Measurements from ENCODE around the gene TLL1.

TLL1 gene

DNA sequence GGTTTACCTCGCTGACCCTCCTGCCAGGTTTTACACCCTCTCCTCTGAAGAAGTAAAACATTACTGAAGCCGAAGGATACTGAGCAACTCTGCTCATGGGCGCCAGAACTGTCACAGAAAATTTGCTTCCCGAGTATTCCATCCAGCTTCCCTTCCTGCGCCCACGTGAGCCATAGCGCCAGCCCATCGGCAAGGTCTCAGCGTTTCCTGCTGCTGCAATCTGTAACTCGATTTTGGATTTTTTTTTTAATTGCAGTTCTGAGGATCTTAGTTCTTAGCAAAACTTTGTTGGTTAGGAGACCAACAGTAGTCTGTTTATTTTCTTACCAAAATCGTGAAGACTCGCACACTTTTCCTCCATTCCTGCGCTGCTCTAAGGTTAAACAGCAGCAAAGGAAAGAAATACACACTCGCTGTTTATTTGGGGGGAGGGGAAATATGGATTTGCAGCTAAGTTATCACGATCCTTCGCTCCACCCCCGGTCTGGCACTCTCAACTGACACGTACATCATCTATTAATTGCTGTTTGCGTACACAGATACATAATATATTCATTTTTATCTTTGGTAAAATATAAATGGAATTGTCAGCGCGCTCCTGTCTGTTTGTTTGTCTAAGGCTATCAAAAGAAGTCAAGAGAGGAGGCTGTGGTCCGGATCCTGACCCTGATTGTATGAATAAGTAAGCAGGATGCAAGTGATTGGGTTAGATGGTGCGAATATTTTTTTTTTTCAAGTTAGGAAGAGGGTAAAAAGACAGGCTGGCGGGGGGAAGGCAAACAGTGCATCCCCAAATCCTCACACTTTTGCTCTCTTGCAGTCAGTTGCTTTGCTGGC is at the start of gene TLL1:
TSS of gene TLL1 (plus strand) at position 777 of the 837 bp plus-strand sequence. CDS start 668 bp downstream, outside the sequence.
- H3K27me3 ChIP-seq (ENCODE audit: control insufficient read depth, insufficient read depth, low read length), result peaks cover 65% of the 10 kb centered on the region
- peaks cover 16% of the 10 kb centered on the region for H3K4me1 ChIP-seq (ENCODE audit: control insufficient read depth, insufficient read depth, low read length)
- H3K36me3 ChIP-seq (ENCODE audit: control insufficient read depth, insufficient read depth, low read length), result no peaks in the 10 kb centered on the region
- no peaks in the 10 kb centered on the region for H3K9me3 ChIP-seq (ENCODE audit: control insufficient read depth, insufficient read depth, low read length)
- H3K27ac ChIP-seq (ENCODE audit: low read depth, low read length), result no peak within 1 kb of the TSS
- H3K9ac ChIP-seq (ENCODE audit: low read depth, low read length), result peak within 1 kb of the TSS; percentile 47; the same call in 1 of the 2 replicates
- peak within 1 kb of the TSS; percentile 75 for H3K4me3 ChIP-seq (ENCODE audit: low read depth, low read length)

GRCh38 chr4:165826166-165826565 is 46.9 kb upstream of the TLL1 start:
- Histone ChIP-seq H3K27ac (ENCODE audit: low read depth, low read length) (no peak overlapping the region), H3K4me1 (ENCODE audit: control insufficient read depth, insufficient read depth, low read length) (no peaks in the 10 kb centered on the region), H3K9ac (ENCODE audit: low read depth, low read length) (no peak overlapping the region), H3K4me3 (ENCODE audit: low read depth, low read length) (no peak overlapping the region), H3K9me3 (ENCODE audit: control insufficient read depth, insufficient read depth, low read length) (no peaks in the 10 kb centered on the region), H3K36me3 (ENCODE audit: control insufficient read depth, insufficient read depth, low read length) (no peaks in the 10 kb centered on the region), H3K27me3 (ENCODE audit: control insufficient read depth, insufficient read depth, low read length) (no peaks in the 10 kb centered on the region)

GRCh38 chr4:165827018-165827417 is 46.0 kb upstream of the TLL1 start:
- Histone ChIP-seq H3K4me1 (ENCODE audit: control insufficient read depth, insufficient read depth, low read length) (no peaks in the 10 kb centered on the region), H3K36me3 (ENCODE audit: control insufficient read depth, insufficient read depth, low read length) (no peaks in the 10 kb centered on the region), H3K9ac (ENCODE audit: low read depth, low read length) (no peak overlapping the region), H3K4me3 (ENCODE audit: low read depth, low read length) (no peak overlapping the region), H3K9me3 (ENCODE audit: control insufficient read depth, insufficient read depth, low read length) (no peaks in the 10 kb centered on the region), H3K27me3 (ENCODE audit: control insufficient read depth, insufficient read depth, low read length) (no peaks in the 10 kb centered on the region), H3K27ac (ENCODE audit: low read depth, low read length) (no peak overlapping the region)

- H3K9ac ChIP-seq (ENCODE audit: low read depth, low read length), result no peak overlapping the region
- H3K27ac ChIP-seq (ENCODE audit: low read depth, low read length), result no peak overlapping the region
- no peak overlapping the region for H3K4me3 ChIP-seq (ENCODE audit: low read depth, low read length)
- H3K36me3 ChIP-seq (ENCODE audit: control insufficient read depth, insufficient read depth, low read length), result no peaks in the 10 kb centered on the region
- no peaks in the 10 kb centered on the region for H3K27me3 ChIP-seq (ENCODE audit: control insufficient read depth, insufficient read depth, low read length)
- no peaks in the 10 kb centered on the region for H3K9me3 ChIP-seq (ENCODE audit: control insufficient read depth, insufficient read depth, low read length)
- no peaks in the 10 kb centered on the region for H3K4me1 ChIP-seq (ENCODE audit: control insufficient read depth, insufficient read depth, low read length)
Measured at GRCh38 chr4:165828928-165829327, 44.1 kb upstream of the TLL1 start.

GRCh38 chr4:165834116-165834515 is 38.9 kb upstream of the TLL1 start:
- H3K27me3 ChIP-seq (ENCODE audit: control insufficient read depth, insufficient read depth, low read length), result no peaks in the 10 kb centered on the region
- H3K27ac ChIP-seq (ENCODE audit: low read depth, low read length), result no peak overlapping the region
- no peak overlapping the region for H3K4me3 ChIP-seq (ENCODE audit: low read depth, low read length)
- no peaks in the 10 kb centered on the region for H3K36me3 ChIP-seq (ENCODE audit: control insufficient read depth, insufficient read depth, low read length)
- no peaks in the 10 kb centered on the region for H3K4me1 ChIP-seq (ENCODE audit: control insufficient read depth, insufficient read depth, low read length)
- no peak overlapping the region for H3K9ac ChIP-seq (ENCODE audit: low read depth, low read length)
- H3K9me3 ChIP-seq (ENCODE audit: control insufficient read depth, insufficient read depth, low read length), result no peaks in the 10 kb centered on the region

DNA sequence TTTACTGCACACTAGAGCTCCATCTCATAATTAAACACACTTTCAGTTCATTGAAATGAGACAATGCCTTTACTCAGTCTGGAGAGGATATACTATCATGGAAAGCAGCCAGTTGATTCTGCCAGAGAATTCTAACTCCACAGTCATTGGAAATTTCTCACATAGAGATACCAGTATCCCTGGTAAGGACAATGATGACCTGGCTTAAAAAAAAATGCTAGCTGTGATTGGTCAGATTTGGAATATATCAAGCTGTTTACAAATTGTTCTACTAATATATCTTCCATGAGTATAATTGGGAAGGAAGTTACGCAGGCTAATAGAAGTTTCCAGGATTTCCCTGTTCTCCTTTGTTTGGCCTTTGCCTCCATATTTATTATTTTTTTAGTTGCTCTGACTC is 34.5 kb upstream of the TLL1 start:
- Histone ChIP-seq H3K9ac (ENCODE audit: low read depth, low read length) (no peak overlapping the region), H3K9me3 (ENCODE audit: control insufficient read depth, insufficient read depth, low read length) (no peaks in the 10 kb centered on the region), H3K4me3 (ENCODE audit: low read depth, low read length) (no peak overlapping the region)

DNA sequence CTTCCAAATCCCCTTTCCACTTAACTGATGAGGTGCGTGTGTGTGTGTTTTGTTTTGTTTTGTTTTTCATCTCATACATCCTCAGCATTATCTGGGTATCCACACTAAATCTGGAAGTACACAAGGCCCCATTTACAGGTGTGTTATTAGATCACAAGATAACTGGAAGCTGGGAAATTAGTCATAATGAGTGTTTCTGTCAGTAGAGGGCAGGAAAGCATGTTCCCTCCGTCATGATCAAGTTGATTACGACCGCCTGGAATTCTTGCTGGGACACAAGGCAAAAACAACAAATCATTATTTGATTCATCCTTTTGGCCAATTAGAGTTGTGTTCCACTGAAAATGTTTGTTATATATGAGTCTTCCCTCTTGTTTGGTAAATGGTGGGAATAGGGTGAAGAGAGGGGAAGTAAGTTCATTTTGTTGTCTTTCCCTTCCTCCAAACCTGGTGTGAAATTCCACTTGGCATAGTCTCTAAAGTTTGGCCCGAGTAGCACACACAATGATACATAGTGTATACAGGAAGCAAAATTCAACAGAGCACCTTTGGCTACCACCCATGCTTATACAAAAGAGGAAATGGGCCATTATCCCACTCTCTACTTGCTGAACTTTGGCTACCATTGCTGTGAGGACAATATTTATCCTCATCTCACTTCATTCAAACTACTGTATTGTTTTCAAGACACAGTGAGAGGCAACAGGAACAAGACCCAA is 33.3 kb upstream of the TLL1 start:
- Histone ChIP-seq H3K36me3 (ENCODE audit: control insufficient read depth, insufficient read depth, low read length) (no peaks in the 10 kb centered on the region), H3K9me3 (ENCODE audit: control insufficient read depth, insufficient read depth, low read length) (no peaks in the 10 kb centered on the region), H3K27ac (ENCODE audit: low read depth, low read length) (no peak overlapping the region), H3K4me3 (ENCODE audit: low read depth, low read length) (no peak overlapping the region), H3K4me1 (ENCODE audit: control insufficient read depth, insufficient read depth, low read length) (0 out of 2 replicates have a peak, but pooled peaks cover 3% of the 10 kb centered on the region), H3K27me3 (ENCODE audit: control insufficient read depth, insufficient read depth, low read length) (no peaks in the 10 kb centered on the region), H3K9ac (ENCODE audit: low read depth, low read length) (no peak overlapping the region)

More for the DNA sequence above, 34.5 kb upstream of the TLL1 start:
- Histone ChIP-seq H3K27ac (ENCODE audit: low read depth, low read length) (no peak overlapping the region), H3K27me3 (ENCODE audit: control insufficient read depth, insufficient read depth, low read length) (no peaks in the 10 kb centered on the region), H3K36me3 (ENCODE audit: control insufficient read depth, insufficient read depth, low read length) (no peaks in the 10 kb centered on the region), H3K4me1 (ENCODE audit: control insufficient read depth, insufficient read depth, low read length) (0 out of 2 replicates have a peak, but pooled peaks cover 3% of the 10 kb centered on the region)

- 0 out of 2 replicates have a peak, but pooled peaks cover 3% of the 10 kb centered on the region for H3K4me1 ChIP-seq (ENCODE audit: control insufficient read depth, insufficient read depth, low read length)
- no peaks in the 10 kb centered on the region for H3K36me3 ChIP-seq (ENCODE audit: control insufficient read depth, insufficient read depth, low read length)
- no peak overlapping the region for H3K9ac ChIP-seq (ENCODE audit: low read depth, low read length)
- no peak overlapping the region for H3K27ac ChIP-seq (ENCODE audit: low read depth, low read length)
- no peaks in the 10 kb centered on the region for H3K9me3 ChIP-seq (ENCODE audit: control insufficient read depth, insufficient read depth, low read length)
- H3K4me3 ChIP-seq (ENCODE audit: low read depth, low read length), result no peak overlapping the region
- no peaks in the 10 kb centered on the region for H3K27me3 ChIP-seq (ENCODE audit: control insufficient read depth, insufficient read depth, low read length)
Measured at GRCh38 chr4:165842684-165843083, 30.4 kb upstream of the TLL1 start.

GRCh38 chr4:165844161-165844560 is 28.9 kb upstream of the TLL1 start:
- Histone ChIP-seq H3K4me3 (ENCODE audit: low read depth, low read length) (no peak overlapping the region), H3K4me1 (ENCODE audit: control insufficient read depth, insufficient read depth, low read length) (0 out of 2 replicates have a peak, but pooled peaks cover 3% of the 10 kb centered on the region), H3K27ac (ENCODE audit: low read depth, low read length) (no peak overlapping the region), H3K27me3 (ENCODE audit: control insufficient read depth, insufficient read depth, low read length) (no peaks in the 10 kb centered on the region), H3K36me3 (ENCODE audit: control insufficient read depth, insufficient read depth, low read length) (no peaks in the 10 kb centered on the region), H3K9ac (ENCODE audit: low read depth, low read length) (no peak overlapping the region), H3K9me3 (ENCODE audit: control insufficient read depth, insufficient read depth, low read length) (no peaks in the 10 kb centered on the region)

- Histone ChIP-seq H3K9ac (ENCODE audit: low read depth, low read length) (no peak overlapping the region), H3K4me3 (ENCODE audit: low read depth, low read length) (no peak overlapping the region), H3K27ac (ENCODE audit: low read depth, low read length) (no peak overlapping the region), H3K36me3 (ENCODE audit: control insufficient read depth, insufficient read depth, low read length) (no peaks in the 10 kb centered on the region), H3K9me3 (ENCODE audit: control insufficient read depth, insufficient read depth, low read length) (no peaks in the 10 kb centered on the region), H3K27me3 (ENCODE audit: control insufficient read depth, insufficient read depth, low read length) (no peaks in the 10 kb centered on the region), H3K4me1 (ENCODE audit: control insufficient read depth, insufficient read depth, low read length) (no peaks in the 10 kb centered on the region)
Measured at GRCh38 chr4:165851256-165851655, 21.8 kb upstream of the TLL1 start.

GRCh38 chr4:165855191-165855590 is 17.8 kb upstream of the TLL1 start:
- Histone ChIP-seq H3K9ac (ENCODE audit: low read depth, low read length) (no peak overlapping the region), H3K9me3 (ENCODE audit: control insufficient read depth, insufficient read depth, low read length) (no peaks in the 10 kb centered on the region), H3K27ac (ENCODE audit: low read depth, low read length) (no peak overlapping the region), H3K4me3 (ENCODE audit: low read depth, low read length) (no peak overlapping the region), H3K27me3 (ENCODE audit: control insufficient read depth, insufficient read depth, low read length) (no peaks in the 10 kb centered on the region), H3K36me3 (ENCODE audit: control insufficient read depth, insufficient read depth, low read length) (no peaks in the 10 kb centered on the region), H3K4me1 (ENCODE audit: control insufficient read depth, insufficient read depth, low read length) (no peaks in the 10 kb centered on the region)
